Ovary (tissue), 3 donors: Measurements from ENCODE around the gene TMEM232.

Experiments
- EP300 ChIP-seq: sonication (generic); formaldehyde crosslinking; IDR thresholded peaks from one replicate; pipeline ENCODE4 v1.6.1; 2017; ENCODE audit warnings: antibody characterized with exemption
- POLR2A ChIP-seq: fragments of 450-650 bp; IDR thresholded peaks from one replicate; pipeline ENCODE4 v1.6.1; 2017; ENCODE audit warnings: antibody characterized with exemption, mild to moderate bottlenecking, moderate library complexity
- TF ChIP-seq, protein P1 (sequence below), 3 donors: fragments of 450-650 bp in 2 of 3; fragments of 200-600 bp in 1 of 3; IDR thresholded peaks; one replicate each; pipeline versions ENCODE4 v1.5.1 to v1.8.0; 2016 to 2022; ENCODE audit warnings: antibody characterized with exemption in 3 of 3, mild to moderate bottlenecking in 1 of 3
- donor health status: DM: no; HTN: no; CAD: no.

DNA sequence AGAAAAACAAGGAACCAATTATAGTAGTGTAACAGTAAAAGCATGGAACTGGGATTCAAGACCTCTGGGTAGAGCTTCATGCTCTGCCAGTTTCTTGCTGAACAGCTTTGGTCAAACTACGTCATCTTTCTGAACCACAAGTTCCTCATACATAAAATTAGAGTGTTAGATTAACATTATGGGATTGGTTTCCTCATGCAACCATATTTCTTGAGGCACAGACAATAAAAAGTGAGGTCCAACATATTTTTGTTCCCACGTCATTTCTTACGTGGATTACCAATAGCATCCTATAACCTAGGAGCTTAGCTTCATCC lies 354.8 kb downstream of the TMEM232 start:
- TF ChIP-seq POLR2A (no peak), EP300 (no peak)
- TF ChIP-seq, protein P1, sequence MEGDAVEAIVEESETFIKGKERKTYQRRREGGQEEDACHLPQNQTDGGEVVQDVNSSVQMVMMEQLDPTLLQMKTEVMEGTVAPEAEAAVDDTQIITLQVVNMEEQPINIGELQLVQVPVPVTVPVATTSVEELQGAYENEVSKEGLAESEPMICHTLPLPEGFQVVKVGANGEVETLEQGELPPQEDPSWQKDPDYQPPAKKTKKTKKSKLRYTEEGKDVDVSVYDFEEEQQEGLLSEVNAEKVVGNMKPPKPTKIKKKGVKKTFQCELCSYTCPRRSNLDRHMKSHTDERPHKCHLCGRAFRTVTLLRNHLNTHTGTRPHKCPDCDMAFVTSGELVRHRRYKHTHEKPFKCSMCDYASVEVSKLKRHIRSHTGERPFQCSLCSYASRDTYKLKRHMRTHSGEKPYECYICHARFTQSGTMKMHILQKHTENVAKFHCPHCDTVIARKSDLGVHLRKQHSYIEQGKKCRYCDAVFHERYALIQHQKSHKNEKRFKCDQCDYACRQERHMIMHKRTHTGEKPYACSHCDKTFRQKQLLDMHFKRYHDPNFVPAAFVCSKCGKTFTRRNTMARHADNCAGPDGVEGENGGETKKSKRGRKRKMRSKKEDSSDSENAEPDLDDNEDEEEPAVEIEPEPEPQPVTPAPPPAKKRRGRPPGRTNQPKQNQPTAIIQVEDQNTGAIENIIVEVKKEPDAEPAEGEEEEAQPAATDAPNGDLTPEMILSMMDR (IDR thresholded peaks at IDR 0.05), result no peak
